Measurements from ENCODE around the gene DAAM2. TPM values are rescaled to one million over a fixed set of nuclear protein-coding genes. Genes with fewer than 3 reads are reported as not detected.

DAAM2 gene
- total RNA-seq, 2 experiments from 2014 or later = not detected

DNA sequence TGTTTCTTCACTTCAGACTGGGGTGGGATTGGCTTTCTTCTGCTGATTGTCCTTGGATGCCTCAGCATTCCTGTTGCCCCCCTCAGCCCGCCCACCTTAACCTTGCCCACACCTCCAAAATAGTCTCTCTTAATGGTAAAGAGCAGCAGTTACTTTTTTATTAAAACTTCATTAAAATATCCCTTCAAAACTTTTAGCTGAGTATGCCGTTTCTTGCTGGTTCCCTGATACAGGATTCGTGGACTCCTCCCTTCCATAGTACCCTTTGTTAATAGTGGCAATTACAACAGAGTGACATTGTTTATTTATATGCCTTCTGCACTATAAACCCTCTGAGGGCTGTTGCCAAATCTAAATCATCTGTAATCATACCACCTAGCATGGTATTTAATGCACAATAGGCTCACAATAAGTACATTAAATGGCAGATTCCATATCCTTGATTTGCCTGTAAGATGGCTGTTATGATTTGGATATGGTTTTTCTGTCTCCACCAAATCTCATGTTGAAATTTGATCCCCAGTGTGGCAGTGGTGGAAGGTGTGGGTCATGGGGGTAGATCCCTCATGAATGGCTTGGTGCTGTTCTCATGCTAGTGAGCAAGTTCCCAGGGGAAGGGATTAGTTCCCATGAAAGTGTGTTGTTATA is 145.6 kb downstream of the DAAM2 start:
- Mint-ChIP-seq H3K4me3 (no peak overlapping the region), H3K27me3 (peaks cover 9% of the 10 kb centered on the region), H3K27ac (no peak overlapping the region), H3K4me1 (peaks cover 2% of the 10 kb centered on the region), H3K36me3 (no peaks in the 10 kb centered on the region), H3K9me3 (no peaks in the 10 kb centered on the region)
- DNase-seq = no peak
- no peak for ATAC-seq (ENCODE audit: low read depth)
- POLR2A ChIA-PET = no interaction called here

DNA sequence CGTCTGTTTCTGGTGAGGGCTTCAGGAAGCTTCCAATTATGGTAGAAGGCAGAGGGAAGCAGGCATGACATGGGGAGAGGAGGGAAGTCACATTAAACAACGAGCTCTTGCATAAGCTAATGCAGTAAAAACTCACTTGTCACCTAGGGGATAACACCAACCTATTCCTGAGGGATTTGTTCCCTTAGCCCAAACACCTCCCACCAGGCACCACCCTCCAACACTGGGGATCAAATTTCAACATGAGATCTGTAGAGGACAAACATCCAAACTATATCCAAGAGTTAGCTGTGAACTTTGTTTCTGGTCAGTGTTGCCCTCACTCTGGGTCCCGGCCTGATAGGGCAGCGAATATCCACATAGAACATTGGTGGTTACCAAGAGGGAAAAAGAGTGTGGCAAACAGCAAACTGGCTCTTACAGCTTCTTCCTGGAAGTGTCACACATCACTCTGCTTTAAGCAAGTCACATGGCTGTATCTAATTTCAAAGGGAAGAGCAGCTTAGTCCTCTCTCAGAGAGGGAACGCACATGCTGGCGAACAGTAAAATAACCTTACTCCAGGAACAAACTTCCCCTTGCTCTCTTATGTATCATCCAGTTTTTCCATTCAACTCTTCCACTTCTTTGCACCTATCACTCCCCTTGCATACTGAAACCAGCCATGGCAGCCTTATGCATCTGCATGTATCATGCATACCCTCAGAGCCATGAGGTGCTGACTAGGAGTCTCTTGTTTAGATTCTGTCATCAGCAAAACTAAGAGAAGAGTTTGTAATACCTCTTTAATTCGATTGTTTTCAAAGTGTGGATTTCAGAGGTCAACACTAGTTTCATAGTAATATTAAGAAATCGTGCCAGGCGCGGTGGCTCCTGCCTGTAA is 146.8 kb downstream of the DAAM2 start:
- Mint-ChIP-seq H3K4me3 (no peak overlapping the region), H3K4me1 (no peaks in the 10 kb centered on the region), H3K36me3 (no peaks in the 10 kb centered on the region), H3K27me3 (peaks cover 5% of the 10 kb centered on the region), H3K27ac (no peak overlapping the region), H3K9me3 (no peaks in the 10 kb centered on the region)
- no peak for DNase-seq
- no peak for ATAC-seq (ENCODE audit: low read depth)
- POLR2A ChIA-PET = no interaction called here

DNA sequence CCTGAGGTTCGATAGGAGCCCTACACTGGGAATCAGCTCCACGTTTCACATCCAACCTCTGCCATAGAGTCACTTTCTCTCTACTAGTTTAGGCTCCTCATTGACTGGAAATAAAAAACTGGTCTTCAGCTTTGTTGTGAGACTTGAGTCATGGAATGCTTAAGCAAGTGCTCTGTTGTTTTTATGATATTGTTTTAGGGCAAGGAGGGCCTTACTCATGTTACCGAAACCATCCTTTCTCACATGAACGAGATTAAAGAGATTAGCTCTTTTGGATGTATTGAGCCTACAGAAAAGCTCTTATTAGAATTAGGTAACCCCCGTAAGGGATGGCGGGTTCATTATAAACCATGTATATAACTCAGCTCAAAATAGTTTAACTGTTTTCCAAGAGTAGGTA is 149.0 kb downstream of the DAAM2 start:
- no peak overlapping the region for H3K27ac Mint-ChIP-seq
- DNase-seq (no peak), ATAC-seq (ENCODE audit: low read depth) (no peak)
- no peaks in the 10 kb centered on the region for H3K4me1 Mint-ChIP-seq
- H3K36me3 Mint-ChIP-seq = no peaks in the 10 kb centered on the region
- POLR2A ChIA-PET = no interaction called here
- no peak overlapping the region for H3K4me3 Mint-ChIP-seq
- no peaks in the 10 kb centered on the region for H3K27me3 Mint-ChIP-seq
- H3K9me3 Mint-ChIP-seq = no peaks in the 10 kb centered on the region

DNA sequence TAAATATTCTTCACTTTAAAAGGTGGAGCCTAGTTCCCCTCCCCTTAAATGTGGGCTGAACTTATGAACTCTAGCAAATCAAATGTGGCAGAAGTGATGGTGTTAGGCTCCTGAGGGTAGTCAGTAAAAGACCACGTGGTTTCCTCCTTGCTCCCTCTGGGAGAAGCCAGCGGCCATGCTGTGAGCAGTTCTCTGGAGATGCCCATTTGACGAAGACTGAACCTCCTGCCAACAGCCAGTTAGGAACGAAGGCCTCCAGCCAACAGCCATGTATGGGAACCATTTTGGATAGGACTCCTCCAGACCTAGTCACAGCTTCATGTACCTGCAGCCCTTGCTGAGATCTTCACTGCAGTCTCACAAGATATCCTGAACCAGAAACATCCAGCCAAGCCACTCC is 149.6 kb downstream of the DAAM2 start:
- no peaks in the 10 kb centered on the region for H3K27me3 Mint-ChIP-seq
- POLR2A ChIA-PET = no interaction called here
- H3K4me1 Mint-ChIP-seq = no peaks in the 10 kb centered on the region
- H3K4me3 Mint-ChIP-seq = no peak overlapping the region
- no peak for DNase-seq
- no peak for ATAC-seq (ENCODE audit: low read depth)
- H3K36me3 Mint-ChIP-seq = no peaks in the 10 kb centered on the region
- H3K9me3 Mint-ChIP-seq = no peaks in the 10 kb centered on the region
- no peak overlapping the region for H3K27ac Mint-ChIP-seq

DNA sequence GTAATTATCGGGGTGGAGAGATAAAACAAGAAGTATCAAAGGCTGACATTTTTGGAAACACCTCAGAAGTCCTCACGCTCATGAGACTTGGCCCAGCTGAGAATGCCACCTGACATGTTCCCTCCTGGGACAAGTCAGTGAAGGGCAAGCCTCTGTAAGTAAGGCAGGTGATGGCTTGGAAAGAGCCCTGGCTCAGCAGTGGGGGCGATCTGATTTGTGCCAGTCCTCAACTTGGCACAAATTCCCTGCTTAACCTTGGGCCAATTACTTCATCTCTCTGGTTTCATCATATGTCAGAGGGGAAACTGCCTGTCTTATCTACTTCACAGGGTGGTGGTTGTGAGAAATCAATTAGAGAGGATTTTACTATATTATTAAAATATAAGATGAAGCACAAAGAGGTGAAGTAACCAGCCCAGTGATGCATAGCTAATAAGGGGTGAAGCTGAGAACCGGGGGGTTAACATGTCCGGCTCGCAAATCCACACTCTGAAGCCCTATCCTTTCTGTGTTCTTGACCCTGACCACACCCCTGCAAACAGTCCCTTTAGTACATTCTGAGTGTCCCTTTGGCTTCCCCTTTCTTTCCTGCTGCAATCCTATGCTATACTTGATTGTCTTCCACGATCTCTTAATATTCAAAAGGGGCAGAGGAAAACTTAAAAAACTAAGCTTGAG is 150.9 kb downstream of the DAAM2 start:
- no peak for ATAC-seq (ENCODE audit: low read depth)
- no peak overlapping the region for H3K27ac Mint-ChIP-seq
- POLR2A ChIA-PET = no interaction called here
- no peaks in the 10 kb centered on the region for H3K4me1 Mint-ChIP-seq
- no peak for DNase-seq
- no peaks in the 10 kb centered on the region for H3K27me3 Mint-ChIP-seq
- no peaks in the 10 kb centered on the region for H3K36me3 Mint-ChIP-seq
- no peak overlapping the region for H3K4me3 Mint-ChIP-seq
- no peaks in the 10 kb centered on the region for H3K9me3 Mint-ChIP-seq

DNA sequence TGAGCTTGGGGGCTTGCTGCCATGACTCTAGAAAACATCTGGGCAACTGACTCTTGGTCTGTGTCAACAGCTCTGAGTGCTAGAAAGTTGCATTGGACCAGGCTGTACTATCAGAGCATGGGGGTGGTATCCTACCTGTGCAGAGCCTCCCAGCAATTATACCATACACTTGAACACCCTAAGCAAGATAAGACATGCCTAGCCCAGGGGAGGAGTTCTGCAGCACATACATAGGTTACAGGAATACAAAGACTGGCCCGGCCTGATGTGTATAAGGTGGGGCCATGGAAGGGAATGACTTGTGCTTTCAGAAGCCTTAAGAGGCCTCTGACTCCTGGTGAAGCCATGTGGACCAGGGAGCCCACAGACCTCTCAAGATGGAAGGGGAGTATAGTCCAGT is 153.4 kb downstream of the DAAM2 start:
- H3K27ac Mint-ChIP-seq = no peak overlapping the region
- H3K27me3 Mint-ChIP-seq = no peaks in the 10 kb centered on the region
- no peaks in the 10 kb centered on the region for H3K36me3 Mint-ChIP-seq
- H3K4me3 Mint-ChIP-seq = no peak overlapping the region
- ATAC-seq (ENCODE audit: low read depth) (no peak), DNase-seq (no peak)
- no peaks in the 10 kb centered on the region for H3K9me3 Mint-ChIP-seq
- POLR2A ChIA-PET = no interaction called here
- H3K4me1 Mint-ChIP-seq = no peaks in the 10 kb centered on the region

DNA sequence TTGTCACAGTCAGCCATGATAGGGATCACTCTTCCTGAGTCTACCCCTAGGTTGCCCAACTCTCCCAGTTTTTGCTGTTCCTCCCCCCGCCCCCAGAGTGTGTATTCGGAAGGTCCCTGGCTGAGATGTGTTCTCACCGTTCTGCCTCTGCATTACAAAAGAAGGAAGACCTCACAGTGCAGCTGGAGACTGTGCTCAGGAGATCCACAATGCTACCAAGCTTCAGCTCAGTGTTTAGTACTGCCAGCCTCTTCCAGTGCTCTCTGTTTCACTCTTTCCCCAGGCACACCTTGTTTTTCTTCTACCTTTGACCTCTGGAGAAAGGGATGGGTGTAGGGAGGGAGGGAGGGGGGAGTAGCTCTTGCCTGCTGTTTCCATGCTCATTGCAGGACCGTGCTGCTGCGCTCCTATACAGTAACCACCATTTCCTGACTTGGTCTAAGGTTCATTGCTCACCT is 155.5 kb downstream of the DAAM2 start:
- H3K27ac Mint-ChIP-seq = no peak overlapping the region
- H3K4me1 Mint-ChIP-seq = no peaks in the 10 kb centered on the region
- no peaks in the 10 kb centered on the region for H3K36me3 Mint-ChIP-seq
- H3K27me3 Mint-ChIP-seq = no peaks in the 10 kb centered on the region
- DNase-seq (no peak), ATAC-seq (ENCODE audit: low read depth) (no peak)
- H3K9me3 Mint-ChIP-seq = no peaks in the 10 kb centered on the region
- no peak overlapping the region for H3K4me3 Mint-ChIP-seq
- POLR2A ChIA-PET = no interaction called here

DNA sequence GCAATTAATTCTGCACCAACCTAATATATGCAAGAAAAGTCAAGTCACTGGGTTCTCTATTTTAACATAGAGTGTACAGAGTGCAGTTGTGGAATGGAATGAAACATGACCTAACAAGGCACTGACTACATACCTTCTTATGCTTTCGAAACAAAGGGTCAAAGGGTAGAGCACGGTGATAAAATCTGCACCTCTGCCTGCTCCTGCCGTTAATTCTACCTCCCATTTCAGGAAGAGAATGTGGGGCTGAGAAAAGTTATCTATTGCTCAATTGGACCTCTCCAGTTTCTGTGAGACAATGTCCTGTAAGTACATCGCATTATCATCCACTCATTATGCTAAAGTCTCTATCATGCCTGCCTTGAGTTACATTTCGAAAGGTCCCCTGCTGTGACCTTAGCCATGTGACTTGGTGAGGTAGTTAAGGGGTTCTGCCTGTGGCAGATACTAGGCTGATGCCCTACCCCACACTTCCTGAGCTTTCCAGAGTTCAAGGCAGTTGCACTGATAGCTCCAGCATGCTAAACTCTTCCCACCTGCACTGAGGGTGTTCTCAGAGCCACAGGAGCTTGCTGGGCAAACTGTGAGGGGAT is 156.1 kb downstream of the DAAM2 start:
- ATAC-seq (ENCODE audit: low read depth) = no peak
- Mint-ChIP-seq H3K9me3 (no peaks in the 10 kb centered on the region), H3K27ac (no peak overlapping the region), H3K4me1 (no peaks in the 10 kb centered on the region), H3K4me3 (no peak overlapping the region), H3K36me3 (no peaks in the 10 kb centered on the region), H3K27me3 (no peaks in the 10 kb centered on the region)
- POLR2A ChIA-PET = no interaction called here
- DNase-seq = no peak

DNA sequence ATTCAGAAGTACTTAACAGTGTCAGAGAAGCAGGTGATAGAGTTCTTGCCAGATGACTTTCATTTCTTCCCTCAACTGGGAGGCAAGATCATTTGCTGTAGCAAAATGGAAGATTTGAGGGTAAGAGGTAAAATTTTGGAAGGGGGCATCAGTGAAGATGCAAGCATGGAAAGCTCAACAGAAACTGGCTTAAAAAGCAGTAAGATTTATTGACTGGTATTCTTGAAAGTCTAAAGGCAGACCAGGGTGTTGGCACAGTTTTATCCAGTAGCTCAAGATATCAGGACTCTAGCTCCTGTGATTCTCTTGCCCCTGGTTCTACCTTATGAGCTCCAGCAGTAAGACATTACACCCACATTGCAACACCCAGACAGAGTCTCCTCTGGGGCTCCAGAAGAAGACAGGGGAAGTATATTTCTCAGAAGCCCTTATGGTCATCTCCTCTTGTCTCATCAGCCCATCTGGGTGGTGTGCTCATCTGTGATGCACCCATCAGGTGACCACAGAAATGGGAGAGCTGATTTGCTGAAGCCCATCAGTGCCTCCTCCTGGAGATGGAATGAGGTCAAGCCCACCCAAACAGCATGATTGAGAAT is 158.0 kb downstream of the DAAM2 start:
- H3K27me3 Mint-ChIP-seq = peaks cover under 1% of the 10 kb centered on the region
- H3K9me3 Mint-ChIP-seq = no peaks in the 10 kb centered on the region
- no peak overlapping the region for H3K27ac Mint-ChIP-seq
- DNase-seq (no peak), ATAC-seq (ENCODE audit: low read depth) (no peak)
- H3K4me3 Mint-ChIP-seq = no peak overlapping the region
- H3K4me1 Mint-ChIP-seq = no peaks in the 10 kb centered on the region
- POLR2A ChIA-PET = no interaction called here
- no peaks in the 10 kb centered on the region for H3K36me3 Mint-ChIP-seq

DNA sequence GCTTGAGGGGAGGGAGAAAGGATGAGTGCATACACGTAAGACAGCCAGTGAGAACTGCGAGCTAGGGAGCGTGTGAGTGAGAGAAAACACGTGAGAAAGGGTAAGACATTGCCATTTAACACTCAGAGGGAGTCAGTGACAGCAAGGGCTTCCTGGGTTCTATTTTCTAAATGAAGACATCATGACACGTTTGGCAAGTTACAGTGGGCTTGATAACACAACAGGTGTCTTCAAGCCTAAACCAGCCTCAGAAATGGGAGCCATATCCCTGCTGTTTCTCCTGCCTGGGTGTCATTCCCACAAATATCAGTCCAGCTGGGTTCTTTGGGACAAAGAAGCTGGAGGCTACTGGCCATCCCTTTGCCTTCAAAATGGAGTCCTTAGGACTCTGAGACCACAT is 159.0 kb downstream of the DAAM2 start:
- no peak overlapping the region for H3K27ac Mint-ChIP-seq
- H3K36me3 Mint-ChIP-seq = no peaks in the 10 kb centered on the region
- ATAC-seq (ENCODE audit: low read depth) (no peak), DNase-seq (no peak)
- H3K9me3 Mint-ChIP-seq = no peaks in the 10 kb centered on the region
- peaks cover 3% of the 10 kb centered on the region for H3K27me3 Mint-ChIP-seq
- no peak overlapping the region for H3K4me3 Mint-ChIP-seq
- POLR2A ChIA-PET = no interaction called here
- no peaks in the 10 kb centered on the region for H3K4me1 Mint-ChIP-seq

DNA sequence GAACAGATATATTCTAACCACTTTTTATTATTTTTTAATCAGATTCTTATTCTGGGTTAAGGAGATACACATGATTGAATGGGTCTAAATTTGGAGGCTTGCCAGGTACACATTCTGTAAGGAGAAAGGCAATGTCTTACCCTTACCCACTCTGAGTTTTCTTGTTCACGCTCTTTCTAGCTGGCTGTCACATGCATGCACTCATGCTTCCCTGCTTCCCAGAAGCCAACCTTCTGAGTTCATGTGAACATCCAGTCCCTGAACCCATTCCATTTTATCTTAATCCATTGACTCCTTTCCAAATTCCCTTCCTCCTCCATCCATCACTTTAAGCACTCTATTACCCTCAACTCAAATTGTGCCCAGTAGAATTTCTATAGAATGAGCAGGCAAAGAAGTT is 159.5 kb downstream of the DAAM2 start:
- Mint-ChIP-seq H3K4me1 (no peaks in the 10 kb centered on the region), H3K36me3 (no peaks in the 10 kb centered on the region)

DNA sequence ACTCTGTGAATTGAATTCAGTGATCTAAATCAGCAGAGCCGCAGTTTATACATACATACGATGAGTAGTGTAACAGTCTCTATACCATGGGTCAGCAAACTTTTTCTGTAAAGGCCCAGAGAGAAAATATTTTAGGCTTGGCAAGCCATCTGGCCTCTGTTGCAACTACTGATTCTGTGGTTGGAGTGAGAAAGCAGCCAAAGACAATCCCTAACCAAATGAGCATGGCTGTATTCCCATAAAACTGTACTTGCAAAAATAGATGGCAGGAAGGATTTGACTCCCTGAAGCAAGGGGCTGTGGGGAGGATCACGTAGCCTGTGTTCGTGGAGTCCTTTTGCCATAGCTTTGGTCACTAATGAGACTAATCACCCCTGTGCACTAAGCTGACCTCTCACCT is 160.0 kb downstream of the DAAM2 start:
- Mint-ChIP-seq H3K4me3 (no peak overlapping the region), H3K36me3 (no peaks in the 10 kb centered on the region), H3K9me3 (no peaks in the 10 kb centered on the region), H3K4me1 (no peaks in the 10 kb centered on the region), H3K27ac (no peak overlapping the region), H3K27me3 (peaks cover 8% of the 10 kb centered on the region)
- POLR2A ChIA-PET = no interaction called here
- ATAC-seq (ENCODE audit: low read depth) (no peak), DNase-seq (no peak)

More for the DNA sequence above, 159.5 kb downstream of the DAAM2 start:
- ATAC-seq (ENCODE audit: low read depth) (no peak), DNase-seq (no peak)
- POLR2A ChIA-PET = no interaction called here
- Mint-ChIP-seq H3K27ac (no peak overlapping the region), H3K4me3 (no peak overlapping the region), H3K9me3 (no peaks in the 10 kb centered on the region), H3K27me3 (peaks cover 6% of the 10 kb centered on the region)

DNA sequence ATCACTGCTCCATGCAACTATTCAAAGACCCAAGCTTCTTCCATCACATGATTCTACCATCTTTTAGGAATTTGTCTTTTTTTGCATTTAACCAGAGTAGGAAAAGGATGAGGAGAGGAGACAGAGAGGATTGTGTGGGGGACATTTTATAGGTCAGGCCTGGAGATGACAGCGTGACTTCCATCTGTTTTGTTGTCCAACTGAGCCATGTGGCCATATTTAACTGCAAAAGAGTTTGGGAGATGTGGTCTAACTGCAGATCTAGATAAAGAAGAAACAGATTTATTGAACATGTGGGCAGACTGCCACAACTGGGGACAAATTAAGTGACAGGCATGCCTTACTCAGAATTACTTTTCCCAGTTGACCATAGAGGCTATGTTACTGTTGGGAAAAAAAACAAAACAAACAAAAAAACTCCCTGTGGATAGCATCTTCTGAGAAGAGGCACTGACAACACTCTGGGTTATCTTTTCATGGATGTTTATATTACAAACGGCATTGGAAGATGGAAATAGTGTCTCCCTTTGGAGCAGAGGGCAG is 161.0 kb downstream of the DAAM2 start:
- ATAC-seq (ENCODE audit: low read depth) (no peak), DNase-seq (no peak)
- Mint-ChIP-seq H3K4me1 (no peaks in the 10 kb centered on the region), H3K27me3 (peaks cover 8% of the 10 kb centered on the region), H3K4me3 (no peak overlapping the region), H3K9me3 (no peaks in the 10 kb centered on the region), H3K27ac (no peak overlapping the region), H3K36me3 (no peaks in the 10 kb centered on the region)
- POLR2A ChIA-PET = no interaction called here
